GM19463 (cell line): ENCODE results near the gene DCST1.
A peak's percentile ranks its signal among the peaks of the same experiment; 100 is the strongest.

Source experiments
- ATAC-seq: cut with Tn5 transposase; IDR thresholded peaks from one replicate; pipeline ENCODE4 v1.9.1; 2021; ENCODE audit warnings: mild to moderate bottlenecking, moderate library complexity; ENCODE audit not compliant: unreplicated experiment

Gene DCST1

DNA sequence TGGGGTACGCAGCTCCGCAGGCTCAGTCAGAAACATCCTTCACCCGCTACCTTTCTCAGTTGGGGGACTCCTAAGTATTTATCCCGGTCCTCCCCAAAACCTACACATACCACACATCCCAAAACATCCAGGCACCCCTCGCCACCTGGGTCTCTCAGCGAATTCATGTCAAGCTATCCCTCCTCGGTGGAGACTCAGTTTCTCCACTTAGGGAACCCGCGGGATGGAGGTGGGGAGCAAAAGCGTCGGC is 32.3 kb upstream of the DCST1 start:
- no peak for ATAC-seq

DNA sequence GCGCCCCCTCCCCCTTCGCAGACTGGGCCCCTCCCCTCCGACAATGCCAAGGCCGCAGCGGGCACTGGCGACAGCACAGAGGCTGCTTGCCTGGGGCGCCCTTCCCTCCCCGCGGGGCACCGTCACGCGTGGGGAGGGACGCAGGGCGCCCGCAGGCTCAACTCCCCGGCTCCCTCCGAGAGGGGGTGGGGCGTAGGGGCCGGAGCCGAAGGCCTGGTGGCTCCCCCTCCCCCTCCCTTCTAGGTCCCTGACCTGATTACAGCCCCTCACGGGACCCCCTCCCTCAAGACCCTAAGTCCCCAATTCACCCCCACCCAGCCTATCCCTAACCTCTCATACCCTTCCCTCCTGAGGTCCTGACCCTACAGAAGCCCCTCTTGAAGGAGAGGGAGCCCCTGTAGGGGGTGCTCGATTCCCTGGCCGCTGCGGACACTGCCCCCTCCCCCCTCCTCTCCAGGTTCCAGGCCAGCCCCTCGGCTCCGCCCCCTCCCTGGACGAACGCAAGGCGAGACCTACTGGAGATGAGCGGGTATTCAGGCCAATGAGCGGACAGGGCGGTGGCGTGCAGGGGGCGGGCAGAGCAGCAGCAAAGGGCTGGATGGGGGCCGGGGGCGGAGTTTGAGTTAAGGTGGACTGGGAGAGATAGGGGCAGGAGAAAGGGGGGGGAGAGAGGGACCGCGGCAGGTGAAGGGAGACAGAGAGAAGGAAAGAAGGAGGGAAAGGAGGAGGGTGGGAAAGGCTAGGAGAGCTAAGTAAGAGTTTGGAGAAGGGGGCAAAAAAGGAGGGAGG is 31.8 kb upstream of the DCST1 start:
- ATAC-seq, result peak; percentile 59

DNA sequence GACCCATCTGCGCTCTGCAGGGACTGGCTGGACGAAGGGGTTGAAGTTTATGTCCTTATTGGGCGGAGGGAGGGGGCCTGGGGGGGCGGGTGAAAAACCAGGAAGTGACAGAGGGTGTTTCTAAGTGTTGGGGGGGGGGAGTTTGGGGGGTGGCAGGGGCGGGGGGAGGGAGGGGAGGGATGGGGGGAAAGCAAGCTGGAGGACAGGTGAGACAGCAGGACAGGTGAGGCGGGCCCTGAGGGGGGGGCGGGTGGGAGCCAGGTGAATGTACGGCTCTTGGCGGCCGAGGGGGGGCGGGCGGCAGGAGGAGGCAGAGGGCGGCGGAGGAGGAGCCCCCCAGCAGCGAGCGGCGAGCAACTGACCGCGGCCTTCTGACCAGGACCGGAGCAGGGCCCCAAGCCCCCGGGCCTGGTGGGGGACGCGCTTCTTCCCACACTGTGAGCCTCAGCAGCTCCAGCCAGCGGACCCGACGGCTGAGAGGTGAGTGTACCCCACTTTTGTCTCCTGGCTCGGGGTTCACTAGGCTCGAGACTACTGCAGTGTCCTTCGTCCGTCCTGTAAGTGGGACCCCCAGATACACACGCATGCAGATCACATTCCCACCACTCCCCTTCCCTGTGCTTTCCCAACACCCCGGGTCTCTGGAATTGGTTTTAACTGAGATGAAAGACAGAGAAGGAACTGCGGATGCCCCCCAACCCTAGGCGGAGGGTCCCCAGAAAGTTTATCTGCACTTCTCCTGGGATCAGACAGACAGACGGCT is 31.0 kb upstream of the DCST1 start, which contains the start of gene ZBTB7B:
Gene ZBTB7B (plus strand): TSS at position 339 of the 763 bp plus-strand sequence. CDS start 11,859 bp downstream, outside the sequence.
- no peak for ATAC-seq

DNA sequence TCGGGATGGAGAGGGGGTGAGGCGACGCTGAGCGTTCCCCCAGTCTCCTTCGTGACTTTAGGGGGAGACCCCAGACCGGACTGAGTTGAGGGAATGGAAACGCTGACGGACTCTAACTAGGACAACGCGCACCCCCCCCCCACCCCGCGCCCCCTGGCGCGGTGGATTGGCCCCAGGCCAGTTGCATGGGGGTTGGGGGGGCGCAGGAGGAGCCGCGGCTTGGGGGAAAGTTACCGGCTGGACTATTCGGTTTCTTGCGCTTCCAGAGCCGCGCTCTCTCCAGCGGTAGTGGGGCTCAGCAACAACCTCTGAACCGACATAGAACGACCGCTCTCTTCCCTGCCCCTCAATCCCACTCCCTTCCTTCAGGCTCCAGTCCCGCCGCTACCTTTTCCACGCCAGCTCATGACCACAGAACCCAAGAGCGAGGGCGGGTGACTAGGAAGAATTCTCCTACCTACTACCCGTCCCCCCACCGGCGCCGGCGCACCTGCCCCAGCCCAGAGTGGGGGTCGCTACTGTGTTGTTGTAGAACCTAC is 30.3 kb upstream of the DCST1 start:
- no peak for ATAC-seq

DNA sequence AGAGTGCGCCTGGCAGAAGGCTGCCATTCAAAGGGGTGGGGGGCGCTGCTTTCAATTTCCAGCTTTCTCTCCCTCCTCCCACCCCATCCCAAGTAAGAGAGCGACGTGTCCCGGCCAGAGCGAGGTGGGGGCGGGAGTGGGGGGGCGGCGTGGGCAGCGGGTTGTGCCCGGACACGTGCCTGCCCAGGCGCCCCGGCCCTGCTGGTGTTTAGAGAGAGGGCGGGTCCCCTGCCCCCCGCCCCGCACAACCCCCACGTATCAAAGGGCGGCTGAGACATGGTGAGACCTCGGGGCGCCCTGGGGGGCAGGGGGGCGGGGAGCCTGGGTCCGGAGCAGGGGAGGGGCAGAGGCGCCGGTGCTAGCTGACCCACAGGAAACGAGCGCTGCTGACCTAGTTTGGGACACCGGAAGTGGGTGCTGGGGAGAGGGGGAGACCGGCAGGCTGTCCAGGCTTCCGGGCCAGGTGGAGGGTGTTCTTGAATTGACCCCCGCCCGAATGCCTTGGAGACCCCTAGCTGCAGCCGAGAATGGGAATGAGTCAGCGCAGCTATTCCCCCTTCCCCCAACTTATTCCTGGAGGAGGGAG is 29.8 kb upstream of the DCST1 start:
- no peak for ATAC-seq

DNA sequence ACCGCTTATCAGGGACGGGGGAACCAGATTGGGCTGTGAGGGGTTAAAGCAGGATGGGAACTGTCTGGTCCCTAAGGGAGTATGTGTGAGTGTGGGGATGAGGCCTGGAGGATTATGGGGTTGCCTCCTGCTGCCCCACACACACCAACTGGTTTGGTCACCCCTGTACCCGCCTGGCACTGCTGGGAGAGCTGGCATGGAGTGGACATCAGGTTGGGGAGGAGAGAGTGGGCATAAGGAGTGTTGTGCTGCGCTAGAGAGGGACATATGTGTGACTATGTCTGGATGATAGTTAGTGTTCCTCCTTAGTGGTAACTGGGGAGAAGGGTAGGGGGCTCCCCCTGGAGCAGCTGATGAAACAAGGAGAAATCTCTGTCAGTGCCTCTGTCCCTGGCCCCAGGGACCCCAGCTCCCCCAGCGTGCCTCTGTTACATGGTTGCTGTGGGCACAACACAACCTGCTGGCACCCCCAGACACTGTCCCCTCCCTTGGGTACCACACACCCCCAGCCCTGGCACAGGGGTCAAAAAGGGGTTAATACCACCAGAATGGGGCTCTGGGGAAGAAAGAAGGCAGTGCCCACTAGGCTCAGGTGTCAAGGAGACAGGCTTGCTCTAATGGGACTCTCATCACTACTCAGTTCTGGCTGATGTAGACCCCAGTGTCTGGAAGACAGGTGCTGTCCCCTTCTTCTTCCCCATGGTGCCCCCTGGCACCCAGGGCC is 29.1 kb upstream of the DCST1 start:
- no peak for ATAC-seq

DNA sequence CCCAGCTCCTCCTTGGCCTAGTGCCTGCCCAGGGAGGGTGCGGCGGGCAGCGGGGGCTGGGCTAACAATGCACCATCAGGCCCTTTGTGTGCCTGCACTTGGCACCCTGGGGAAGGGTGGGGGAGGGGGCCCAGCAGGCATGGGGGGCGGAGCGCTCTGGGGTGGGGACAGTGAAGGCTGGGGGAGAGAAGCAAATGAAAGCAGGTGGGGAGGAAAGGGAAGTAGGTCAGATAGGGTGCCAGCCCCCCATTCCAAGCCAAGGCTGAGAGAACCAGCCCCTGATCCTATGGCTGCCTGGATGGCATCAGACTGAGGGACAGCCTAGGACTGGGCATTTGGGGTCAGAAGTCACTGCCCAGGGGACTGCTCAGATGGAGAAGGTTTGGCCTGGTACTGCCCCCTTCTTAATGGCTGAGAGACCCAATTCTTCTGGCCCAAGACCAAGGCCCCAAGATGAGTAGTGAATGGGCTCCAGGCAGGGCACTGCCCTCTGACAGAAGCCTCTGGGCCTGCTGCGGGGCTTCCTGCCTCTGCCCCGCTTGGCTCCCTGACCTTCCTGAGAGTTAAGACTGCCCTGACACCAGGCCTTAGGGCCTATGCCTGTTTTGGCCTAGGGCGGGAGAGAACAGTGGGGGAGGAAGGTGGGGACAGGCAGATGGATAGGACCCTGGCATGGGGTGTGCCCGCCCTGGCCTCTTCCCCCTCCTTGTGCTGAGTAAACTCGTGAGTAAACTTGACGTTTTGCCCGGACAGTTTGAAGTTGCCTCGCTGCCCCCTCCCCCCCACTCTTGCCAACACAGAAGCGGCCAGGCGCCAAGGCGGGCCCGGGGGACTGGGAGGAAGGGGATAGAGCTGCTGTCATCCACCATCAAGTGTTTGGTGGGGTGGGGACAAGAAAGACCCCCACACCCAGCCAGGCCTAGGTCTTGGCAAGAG is 28.3 kb upstream of the DCST1 start:
- no peak for ATAC-seq

DNA sequence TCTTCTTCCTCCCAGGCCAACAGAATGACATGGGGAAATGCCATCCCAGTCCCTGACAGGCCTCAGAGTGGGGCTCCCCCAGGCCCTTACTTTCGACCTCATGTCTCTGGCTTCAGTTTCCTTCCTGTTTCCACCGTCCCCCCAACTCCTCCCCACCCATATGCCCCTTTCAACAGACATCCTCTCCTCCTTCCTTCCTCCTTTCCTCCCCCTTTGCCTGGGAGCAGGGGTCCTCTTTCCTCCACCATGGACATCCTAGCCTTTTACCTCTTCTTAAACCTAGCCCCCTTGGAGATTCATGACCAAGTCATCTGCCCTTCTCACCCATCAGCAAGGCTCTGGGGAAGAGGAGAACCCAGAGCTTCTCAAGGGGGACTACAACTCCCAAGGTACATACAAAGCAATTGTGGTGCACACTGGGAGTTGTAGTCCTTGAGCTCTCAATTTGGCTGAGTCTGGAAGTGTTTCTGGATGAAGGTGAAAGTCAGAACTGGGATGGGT is 27.0 kb upstream of the DCST1 start:
- ATAC-seq, result no peak

DNA sequence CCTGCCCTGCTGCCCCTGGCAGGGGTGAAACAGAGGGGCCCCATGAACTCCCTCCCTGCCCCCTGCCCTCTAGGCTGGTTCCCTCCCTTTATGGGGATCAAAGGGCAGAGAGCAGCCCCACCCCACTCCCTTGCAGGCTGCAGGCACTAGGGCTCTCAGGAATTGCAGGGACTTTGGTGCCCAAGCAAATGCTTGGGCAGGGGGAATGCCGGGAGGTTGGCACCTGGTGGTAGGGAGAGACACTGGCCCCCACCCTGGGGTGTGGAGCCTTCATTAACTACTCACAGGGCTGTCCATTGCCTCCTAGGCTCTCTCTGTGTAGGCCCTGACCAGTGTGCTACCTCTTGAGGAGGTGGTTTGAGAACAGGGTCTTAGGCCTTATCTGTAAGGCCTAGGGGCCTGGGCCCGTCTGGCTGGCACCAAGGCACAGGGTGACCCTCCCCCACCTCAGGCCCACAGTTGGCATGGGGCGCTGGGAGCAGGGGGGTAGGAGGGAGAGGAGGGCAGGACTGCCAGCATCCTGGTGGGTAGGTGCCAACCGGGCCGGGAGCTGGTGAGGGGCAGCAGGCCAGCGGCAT is 26.3 kb upstream of the DCST1 start:
- ATAC-seq, result no peak

DNA sequence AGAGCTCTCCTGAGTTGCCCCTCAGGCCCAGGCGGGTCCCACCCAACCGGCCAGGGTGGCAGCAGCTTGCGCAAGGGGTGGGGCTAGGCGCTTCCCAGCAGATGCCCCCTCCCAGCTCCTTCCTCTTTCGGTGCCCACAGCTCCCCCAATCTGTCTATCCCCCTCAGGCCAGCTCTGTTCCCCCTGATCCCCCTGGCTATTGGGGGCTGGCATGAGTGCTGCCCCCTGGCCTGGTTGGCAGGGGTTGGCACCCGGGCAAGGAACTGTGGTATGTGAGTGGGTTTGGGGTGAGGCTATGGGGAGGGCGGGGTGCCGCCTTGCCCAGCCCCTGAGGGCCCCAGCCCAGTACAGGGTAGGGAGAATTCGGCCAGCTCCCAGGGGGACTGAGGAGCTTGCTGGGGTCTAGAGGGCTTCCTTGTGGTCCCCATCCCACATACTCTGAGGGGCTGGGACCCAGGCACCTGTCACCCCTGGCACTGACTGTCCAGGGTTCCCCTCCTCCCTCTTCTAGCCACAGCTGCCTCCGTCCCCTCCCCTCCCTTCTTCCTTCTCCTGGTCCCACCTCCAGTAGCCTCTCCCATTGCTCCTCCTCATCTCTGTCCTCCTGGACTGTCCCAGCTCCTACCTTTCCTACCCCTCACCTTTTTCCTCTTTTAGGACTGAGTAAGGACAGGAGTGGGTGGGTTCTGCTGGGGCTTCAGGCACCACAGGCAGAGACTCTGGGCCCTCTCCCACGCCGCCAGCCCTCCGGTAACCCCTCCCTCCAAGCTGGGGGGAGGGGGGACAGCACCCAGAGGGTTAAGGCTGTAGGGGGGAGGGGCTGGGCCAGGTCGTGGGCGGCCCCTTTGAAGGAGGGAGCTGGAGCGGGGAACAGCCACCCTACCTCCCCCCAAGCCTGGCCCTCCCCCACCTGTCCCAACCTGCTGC is 25.3 kb upstream of the DCST1 start:
- ATAC-seq, result no peak

DNA sequence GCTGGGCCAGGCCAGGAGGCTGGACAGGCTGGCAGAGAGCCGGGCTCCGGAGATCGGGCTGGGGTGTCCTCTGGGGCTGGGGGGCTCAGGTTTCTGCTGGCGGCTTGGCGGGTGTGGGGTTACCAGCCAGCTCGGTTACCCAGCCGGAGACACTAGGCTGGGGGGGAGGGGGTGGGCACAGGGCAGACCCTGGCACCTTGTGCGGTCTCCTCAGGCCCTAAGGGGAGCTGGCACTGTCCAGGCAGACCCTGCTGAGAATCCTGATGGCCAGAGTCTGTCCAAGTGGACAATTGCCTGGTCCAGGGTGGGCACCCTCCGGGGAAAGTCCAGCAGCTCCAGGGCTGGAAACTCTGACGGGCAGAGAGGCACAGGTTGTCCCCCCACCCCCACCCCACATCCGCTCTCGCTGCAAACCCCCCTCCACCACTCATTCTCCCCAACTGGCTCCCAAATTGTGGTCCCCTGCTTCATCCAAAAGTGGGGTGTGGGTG is 24.4 kb upstream of the DCST1 start:
- ATAC-seq, result no peak

DNA sequence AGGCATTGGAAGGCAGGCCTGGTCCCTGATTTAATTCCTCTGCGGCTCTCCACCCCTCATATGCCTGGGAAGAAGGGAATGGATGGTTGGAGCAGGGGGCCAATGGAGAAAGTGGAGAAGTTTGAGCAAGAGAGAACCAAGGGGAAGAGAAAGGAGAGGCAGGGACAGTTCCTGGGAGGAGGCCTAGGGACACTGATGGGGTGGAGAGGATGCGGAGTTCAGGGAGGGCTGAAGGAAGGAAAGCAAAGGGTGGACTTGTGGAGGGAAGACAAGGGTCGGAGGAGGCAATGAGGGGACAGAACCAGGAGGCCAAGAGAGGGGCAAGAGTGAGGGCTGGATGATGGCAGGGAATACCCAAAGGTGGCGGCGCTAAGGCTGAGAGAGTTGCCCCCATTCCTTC is 23.9 kb upstream of the DCST1 start:
- no peak for ATAC-seq

DNA sequence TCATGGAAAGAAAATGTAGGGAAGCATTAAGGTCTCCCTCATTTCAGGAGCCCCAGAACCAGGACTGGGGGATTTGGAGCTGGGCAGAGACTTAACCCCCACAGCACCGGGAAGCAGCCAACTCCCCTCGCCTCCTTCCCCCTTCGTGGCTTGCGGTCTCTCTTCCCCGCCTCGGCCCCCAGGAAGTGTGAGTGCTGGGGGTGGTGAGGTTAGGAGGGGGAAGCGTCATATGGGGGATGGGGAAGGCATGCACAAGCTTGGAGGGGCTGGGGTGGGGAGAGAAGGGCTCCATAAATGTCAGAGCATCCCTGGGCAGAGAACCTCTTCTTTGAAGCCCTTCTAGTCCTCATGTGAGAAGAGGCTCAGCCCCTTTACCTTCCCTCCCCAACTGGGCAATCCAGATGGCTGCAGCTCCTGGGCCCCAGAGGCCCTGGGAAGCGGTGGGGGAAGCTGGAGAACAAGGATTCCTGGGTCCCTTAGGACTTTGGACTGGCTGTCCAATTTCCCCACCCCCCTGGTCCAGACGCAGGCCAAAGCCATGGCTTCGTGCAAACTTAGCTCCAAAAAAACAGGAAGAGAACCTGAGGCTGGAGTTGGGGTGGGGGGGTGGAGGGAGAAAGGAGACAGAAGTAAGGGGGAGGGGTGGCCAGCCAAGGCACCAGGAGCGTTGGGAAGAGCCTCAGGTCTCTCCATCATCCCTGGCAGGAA is 23.3 kb upstream of the DCST1 start:
- ATAC-seq, result no peak

DNA sequence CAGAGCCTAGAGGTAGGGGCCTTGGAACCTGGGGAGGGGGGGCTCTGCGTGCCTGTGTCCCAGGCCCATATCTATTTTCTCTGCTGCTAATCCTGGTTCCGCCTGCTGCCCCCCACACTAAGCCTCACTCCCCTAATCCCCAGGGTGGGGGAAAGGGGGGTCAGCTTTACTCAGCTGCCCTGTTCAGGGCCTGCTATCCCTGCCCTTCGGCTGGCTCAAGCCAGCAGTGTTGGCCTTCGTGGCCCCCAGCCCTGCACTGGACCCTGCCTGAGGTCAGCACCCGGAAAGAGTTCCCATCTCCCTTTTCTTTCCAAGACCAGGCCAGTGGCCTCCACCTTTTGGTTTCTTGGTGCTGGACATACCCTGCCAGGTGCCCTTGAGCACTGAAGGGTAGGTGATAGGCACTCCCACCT is 22.6 kb upstream of the DCST1 start:
- ATAC-seq, result no peak

DNA sequence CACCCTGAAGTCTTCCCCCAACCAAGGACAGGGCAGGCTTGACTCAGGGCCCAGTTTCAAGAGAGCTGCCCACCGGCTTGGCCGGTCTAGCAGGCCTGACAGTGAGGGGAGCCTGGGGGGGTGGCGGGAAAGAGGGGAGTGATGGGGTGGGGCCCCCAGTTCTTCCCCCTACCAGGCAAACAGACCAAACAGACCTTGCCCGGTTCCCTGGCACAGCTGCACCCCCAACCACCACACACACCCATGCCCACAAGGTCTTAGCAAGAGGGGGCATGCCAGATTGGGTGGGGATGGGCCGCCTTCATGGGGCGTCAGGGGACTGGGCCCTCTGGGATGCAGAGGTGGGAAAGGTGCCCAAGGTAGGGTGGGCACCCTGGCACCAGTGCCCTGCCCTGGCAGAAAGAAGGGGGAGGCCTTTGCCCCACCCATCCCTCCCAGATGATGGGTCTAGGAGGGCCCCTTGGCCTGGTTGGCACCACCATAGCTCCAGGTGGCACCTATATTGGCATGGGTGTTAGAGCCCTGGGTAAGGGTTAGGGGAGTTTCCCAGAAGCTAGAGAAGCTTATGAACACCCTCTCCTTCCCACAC is 22.1 kb upstream of the DCST1 start:
- ATAC-seq, result no peak

DNA sequence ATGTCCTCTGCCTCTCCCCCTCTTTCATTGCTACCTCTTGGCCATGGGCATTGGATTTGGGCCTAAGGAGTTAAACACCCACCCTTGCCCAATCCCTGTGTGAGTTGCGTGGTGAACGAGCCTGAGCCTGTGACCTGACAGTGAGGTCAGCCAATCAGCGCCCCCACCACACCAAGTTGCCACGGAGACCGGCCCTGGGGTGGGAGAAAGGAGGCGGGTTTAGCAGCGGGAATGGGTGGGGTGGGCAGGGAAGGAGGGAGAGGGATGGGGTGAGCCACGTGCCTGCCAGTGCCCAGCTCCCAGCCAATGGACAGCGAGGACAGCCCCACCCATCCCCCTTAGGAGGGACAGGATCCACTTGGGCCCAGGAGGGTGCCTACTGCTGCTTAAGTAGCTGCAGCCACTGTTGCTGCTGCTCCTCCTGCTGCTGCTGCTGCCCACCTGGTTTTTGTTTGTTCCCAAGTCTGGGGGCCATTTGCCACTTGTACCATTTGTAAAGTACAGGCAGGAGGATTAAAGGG is 21.5 kb upstream of the DCST1 start:
- ATAC-seq, result no peak
